K562 (cell line): ENCODE results near the gene LTN1. TPM values are rescaled to one million over a fixed set of nuclear protein-coding genes. Genes with fewer than 3 reads are reported as not detected.

Source experiments
- ATAC-seq: fragments of 200-7000 bp; cut with Tn5 transposase; 3 replicates; pipeline ENCODE4 v1.9.1; 2020; ENCODE audit warnings: moderate library complexity
- BruUV-seq: library from RNA; stranded (reverse); fragments of 400-500 nt; replicated peaks from 2 replicates; lab custom pipeline; 2021; lab: Mats Ljungman, UMichigan
- CTCF ChIA-PET: fragments of 300-600 bp; formaldehyde crosslinking; extraction: SDS; loops from one replicate; lab custom pipeline; 2021; ENCODE audit warnings: low intra/inter-chr PET ratio; lab: Yijun Ruan, JAX
- POLR2A ChIA-PET: fragments of 300-600, 350-650 bp; sonication (Branson Sonifier 250); formaldehyde crosslinking; extraction: SDS; loops from one replicate; lab custom pipeline; 2021; ENCODE audit warnings: antibody characterized with exemption, inconsistent platforms; lab: Yijun Ruan, JAX
- DNase-seq, 4 experiments: peaks; one replicate each; pipeline versions ENCODE4 v3.0.0 to v3.0.0-alpha.2; 2011 to 2018; ENCODE audit warnings: low spot score in 3 of 4, mixed read lengths in 3 of 4; ENCODE audit errors: extremely low read depth in 1 of 4
- FAIRE-seq: peaks from 2 replicates; lab custom pipeline; 2011; peaks lifted over from hg19 to GRCh38; lab: Jason Lieb, UNC
- H2AFZ ChIP-seq: 2 replicates; pipeline ENCODE4 v1.6.0; 2011; ENCODE audit warnings: low read depth, low read length, control low read depth, inconsistent platforms
- H3K27ac ChIP-seq: fragments of 200-600 bp; 3 replicates; pipeline ENCODE4 v1.8.0; 2011; ENCODE audit warnings: low read depth, mild to moderate bottlenecking, control low read depth, inconsistent platforms, low read length, moderate library complexity, mixed read lengths; ENCODE audit errors: extremely low read depth
- H3K27me3 ChIP-seq, 2 experiments: fragments of 300-600 bp in 1 of 2; 2 replicates in 1 of 2; 3 replicates in 1 of 2; pipeline versions ENCODE4 v1.6.0 to v1.8.0; 2011; ENCODE audit warnings: inconsistent platforms in 2 of 2, low read length in 2 of 2, mild to moderate bottlenecking in 1 of 2, mixed read lengths in 1 of 2, moderate library complexity in 1 of 2; ENCODE audit not compliant: control insufficient read depth in 2 of 2, insufficient read depth in 2 of 2
- H3K36me3 ChIP-seq: fragments of 300-600 bp; 3 replicates; pipeline ENCODE4 v1.8.0; 2011; ENCODE audit warnings: mild to moderate bottlenecking, low read length, inconsistent platforms; ENCODE audit not compliant: control insufficient read depth, insufficient read depth
- H3K4me1 ChIP-seq, 2 experiments: fragments of 200-600 bp in 1 of 2; replicated peaks in 1 of 2; 2 replicates in 1 of 2; 3 replicates in 1 of 2; pipeline versions ENCODE4 v1.5.1 to v1.8.0; 2011; ENCODE audit warnings: inconsistent platforms in 2 of 2, low read length in 2 of 2, mild to moderate bottlenecking in 1 of 2, mixed read lengths in 1 of 2, moderate library complexity in 1 of 2; ENCODE audit not compliant: control insufficient read depth in 2 of 2, insufficient read depth in 2 of 2
- H3K4me2 ChIP-seq: 2 replicates; pipeline ENCODE4 v1.6.1; 2011; ENCODE audit warnings: low read length, control low read depth, inconsistent platforms, mixed read lengths; ENCODE audit not compliant: insufficient read depth
- H3K4me3 ChIP-seq: fragments of 200-600 bp; sonication (generic), shearing (Covaris generic); 2 replicates; pipeline ENCODE4 v1.5.1; 2016; ENCODE audit warnings: control low read depth, inconsistent platforms
- H3K79me2 ChIP-seq: fragments of 200-600 bp; 3 replicates; pipeline ENCODE4 v1.8.0; 2011; ENCODE audit warnings: low read length, inconsistent platforms; ENCODE audit not compliant: control insufficient read depth, insufficient read depth
- H3K9ac ChIP-seq, 2 experiments: 2 replicates each; pipeline versions ENCODE4 v1.6.0 to v1.6.1; 2011; ENCODE audit warnings: low read depth in 2 of 2, low read length in 2 of 2, control low read depth in 1 of 2, inconsistent platforms in 1 of 2, mild to moderate bottlenecking in 1 of 2, mixed read lengths in 1 of 2; ENCODE audit not compliant: insufficient read depth in 1 of 2
- H3K9me1 ChIP-seq: one replicate; pipeline ENCODE4 v1.6.0; 2011; ENCODE audit warnings: inconsistent platforms, mild to moderate bottlenecking, low read length, moderate library complexity; ENCODE audit not compliant: control insufficient read depth, insufficient read depth
- H3K9me3 ChIP-seq: replicated peaks from 2 replicates; pipeline ENCODE4 v1.5.1; 2011; ENCODE audit warnings: low read depth, low read length, inconsistent platforms; ENCODE audit not compliant: control insufficient read depth, insufficient read depth
- H4K20me1 ChIP-seq: replicated peaks from 2 replicates; pipeline ENCODE4 v1.6.1; 2011; ENCODE audit warnings: low read length, inconsistent platforms, mixed read lengths; ENCODE audit not compliant: control insufficient read depth, insufficient read depth
- CBX3 ChIP-seq, 2 experiments: IDR thresholded peaks; 1 replicate in 1 of 2; 2 replicates in 1 of 2; pipeline ENCODE4 v1.6.1; 2012; ENCODE audit warnings: inconsistent platforms in 2 of 2, low read length in 2 of 2, borderline replicate concordance in 1 of 2, control low read depth in 1 of 2
- SMARCA5 ChIP-seq: fragments of 450-650 bp; IDR thresholded peaks from 2 replicates; pipeline ENCODE4 v1.6.1; 2016
- WGBS: fragments of 100-300 bp; shearing (Covaris generic); methylation state at CpG from one replicate; pipeline ENCODE4 v1.1.6; 2016; ENCODE audit warnings: low coverage, mixed read lengths; ENCODE audit not compliant: insufficient coverage; ENCODE audit errors: missing lambda C conversion rate; 5-methylcytosine and 5-hydroxymethylcytosine counted together
- in situ Hi-C: fragments of 300-500 bp; cut with MboI; formaldehyde crosslinking; loops from 4 replicates; pipeline ENCODE4 v1.15.0; 2018; ENCODE audit warnings: inconsistent platforms, mixed read lengths
- intact Hi-C: fragments of 100-400 bp; cut with micrococcal nuclease; formaldehyde crosslinking; loops from 2 replicates; pipeline ENCODE4 v1.14.2; 2022
- polyA plus RNA-seq, 8 experiments: library from polyadenylated mRNA; depleted of rRNA in 4 of 8; stranded (reverse) in 5 of 8; unstranded in 3 of 8; fragments of >200 nt; fragmentation: Nextera tagmentation in 2 of 8; fragmentation: Illumina TruSeq in 1 of 8; extraction: Ambion mirVana in 2 of 8; extraction: Trizol in 1 of 8; gene quantifications; 2 replicates each; pipeline versions ENCODE4 v1.2.1 to v1.2.3, GENCODE V29; 2011 to 2014; ENCODE audit warnings: inconsistent platforms in 1 of 8, missing spikeins in 1 of 8
- total RNA-seq, 7 experiments: library from RNA; depleted of rRNA in 6 of 7; stranded (reverse); fragments of >200 nt in 6 of 7; fragmentation: Illumina TruSeq in 2 of 7; extraction: Trizol in 2 of 7; gene quantifications; 2 replicates each; pipeline versions ENCODE4 v1.2.1 to v1.2.3, GENCODE V29; 2011 to 2021; ENCODE audit warnings: low replicate concordance in 1 of 7
- TF ChIP-seq, protein P1 (sequence below), 2 experiments: IDR thresholded peaks; 2 replicates each; pipeline ENCODE4 v1.6.1; 2012; ENCODE audit warnings: improper control_type of control experiment in 2 of 2, low read depth in 2 of 2, low read length in 2 of 2, borderline replicate concordance in 1 of 2
- TF ChIP-seq, protein P2 (sequence below): fragments of 450-650 bp; formaldehyde crosslinking; IDR thresholded peaks from 2 replicates; pipeline ENCODE4 v1.4.0; 2020; ENCODE audit warnings: mild to moderate bottlenecking, mixed read lengths
- TF ChIP-seq, protein P3 (sequence below): fragments of 450-650 bp; IDR thresholded peaks from 2 replicates; pipeline ENCODE4 v1.7.0; 2016; ENCODE audit warnings: borderline replicate concordance
- TF ChIP-seq, protein P4 (sequence below): fragments of 200-800 bp; sonication (Bioruptor generic); IDR thresholded peaks from 2 replicates; pipeline ENCODE4 v1.6.1; 2016; ENCODE audit warnings: missing genetic modification characterization, missing compliant biosample characterization

The LTN1 gene
- total and polyA plus RNA-seq, 9 of the 15 experiments (the other 6 are each of a cell fraction or from before 2014, with no cell fraction given), result 15.7 to 49.6 (median 28.7) TPM

DNA sequence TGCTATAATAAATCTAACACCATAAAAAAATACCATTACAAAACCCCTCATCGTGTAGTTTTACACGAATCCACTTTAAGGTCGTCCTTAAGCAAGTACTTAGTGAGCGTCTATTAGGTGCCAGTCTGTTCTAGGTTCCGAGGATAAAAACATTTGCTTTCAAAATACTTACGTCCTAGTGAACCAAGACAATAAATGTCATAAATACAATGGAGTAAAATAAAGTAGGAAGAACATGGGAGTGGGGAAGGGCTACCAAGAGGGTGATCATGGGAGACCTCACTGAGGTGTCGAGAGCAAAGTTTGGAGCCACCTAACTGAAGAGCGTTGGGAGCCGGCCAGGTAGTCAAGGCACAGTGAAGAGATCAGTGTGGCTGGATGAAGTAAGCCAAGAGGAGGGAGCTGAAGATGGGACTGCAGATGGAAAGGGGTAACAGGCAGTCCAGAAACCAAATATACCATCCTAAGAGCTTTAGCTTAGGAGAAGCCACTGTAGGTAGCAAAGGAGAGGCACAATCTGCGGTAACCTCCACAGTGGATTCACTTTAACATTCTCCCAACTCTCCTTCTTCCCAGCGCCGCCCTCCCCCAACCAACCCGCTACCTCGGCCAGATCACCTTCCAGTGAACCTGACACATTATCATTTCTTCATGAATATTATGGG is 684 bp downstream of the LTN1 start:
- DNase-seq (peak; percentile 18 to 65 (median 36)), FAIRE-seq (peak; percentile 63), ATAC-seq (peak; percentile 66)
- Histone ChIP-seq H3K79me2 (peaks cover 54% of the 10 kb centered on the region), H3K36me3 (peaks cover 17% of the 10 kb centered on the region; the same call in 2 of the 3 replicates), H3K27ac (peak overlapping the region; percentile 93), H4K20me1 (peaks cover 7% of the 10 kb centered on the region), H3K9me1 (no peaks in the 10 kb centered on the region), H3K4me1 (peaks cover 4 to 8% of the 10 kb centered on the region in 2 experiments; a peak in 4 of 5 replicates), H3K27me3 (no peaks in the 10 kb centered on the region; a peak in 1 of 5 replicates), H3K4me3 (peak overlapping the region; percentile 91), H3K9me3 (no peaks in the 10 kb centered on the region), H2AFZ (peak overlapping the region; percentile 93), H3K4me2 (peak overlapping the region; percentile 100), H3K9ac (peak overlapping the region; percentile 94 to 96)
- ChIA-PET POLR2A (interaction anchor here (1.0 to 3.4 kb wide), 13 partner anchors 7 to 61 kb away, joined by 3 to 43 read pairs (median 6); partner anchors contain the start of genes RWDD2B and USP16), CTCF (no interaction called here)
- in situ Hi-C loops, result no loop called here
- under 1% methylated on average over 14 of the region's 14 CpGs for WGBS
- intact Hi-C loops, result loop anchor here (1.0 to 2.0 kb wide), 2 partner anchors 32 to 81 kb away; partner anchors contain the start of genes CCT8 and USP16
- TSS peak; percentile 55 for BruUV-seq
- TF ChIP-seq CBX3 (IDR thresholded peaks at IDR 0.05; ENCODE audit: borderline replicate concordance in 1 of 2, low read length in 2 of 2) (no peak), SMARCA5 (0 out of 2 replicates have a peak, but pooled peaks have one; percentile 32)
- TF ChIP-seq, protein P1, sequence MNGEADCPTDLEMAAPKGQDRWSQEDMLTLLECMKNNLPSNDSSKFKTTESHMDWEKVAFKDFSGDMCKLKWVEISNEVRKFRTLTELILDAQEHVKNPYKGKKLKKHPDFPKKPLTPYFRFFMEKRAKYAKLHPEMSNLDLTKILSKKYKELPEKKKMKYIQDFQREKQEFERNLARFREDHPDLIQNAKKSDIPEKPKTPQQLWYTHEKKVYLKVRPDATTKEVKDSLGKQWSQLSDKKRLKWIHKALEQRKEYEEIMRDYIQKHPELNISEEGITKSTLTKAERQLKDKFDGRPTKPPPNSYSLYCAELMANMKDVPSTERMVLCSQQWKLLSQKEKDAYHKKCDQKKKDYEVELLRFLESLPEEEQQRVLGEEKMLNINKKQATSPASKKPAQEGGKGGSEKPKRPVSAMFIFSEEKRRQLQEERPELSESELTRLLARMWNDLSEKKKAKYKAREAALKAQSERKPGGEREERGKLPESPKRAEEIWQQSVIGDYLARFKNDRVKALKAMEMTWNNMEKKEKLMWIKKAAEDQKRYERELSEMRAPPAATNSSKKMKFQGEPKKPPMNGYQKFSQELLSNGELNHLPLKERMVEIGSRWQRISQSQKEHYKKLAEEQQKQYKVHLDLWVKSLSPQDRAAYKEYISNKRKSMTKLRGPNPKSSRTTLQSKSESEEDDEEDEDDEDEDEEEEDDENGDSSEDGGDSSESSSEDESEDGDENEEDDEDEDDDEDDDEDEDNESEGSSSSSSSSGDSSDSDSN (IDR thresholded peaks at IDR 0.05; ENCODE audit: borderline replicate concordance in 1 of 2, low read depth in 2 of 2, low read length in 2 of 2), result 0 out of 4 replicates have a peak, but pooled peaks of 1 of the 2 experiments have one; percentile 35
- TF ChIP-seq, protein P2, sequence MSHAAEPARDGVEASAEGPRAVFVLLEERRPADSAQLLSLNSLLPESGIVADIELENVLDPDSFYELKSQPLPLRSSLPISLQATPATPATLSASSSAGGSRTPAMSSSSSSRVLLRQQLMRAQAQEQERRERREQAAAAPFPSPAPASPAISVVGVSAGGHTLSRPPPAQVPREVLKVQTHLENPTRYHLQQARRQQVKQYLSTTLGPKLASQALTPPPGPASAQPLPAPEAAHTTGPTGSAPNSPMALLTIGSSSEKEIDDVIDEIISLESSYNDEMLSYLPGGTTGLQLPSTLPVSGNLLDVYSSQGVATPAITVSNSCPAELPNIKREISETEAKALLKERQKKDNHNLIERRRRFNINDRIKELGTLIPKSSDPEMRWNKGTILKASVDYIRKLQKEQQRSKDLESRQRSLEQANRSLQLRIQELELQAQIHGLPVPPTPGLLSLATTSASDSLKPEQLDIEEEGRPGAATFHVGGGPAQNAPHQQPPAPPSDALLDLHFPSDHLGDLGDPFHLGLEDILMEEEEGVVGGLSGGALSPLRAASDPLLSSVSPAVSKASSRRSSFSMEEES, result no peak
- TF ChIP-seq, protein P3, sequence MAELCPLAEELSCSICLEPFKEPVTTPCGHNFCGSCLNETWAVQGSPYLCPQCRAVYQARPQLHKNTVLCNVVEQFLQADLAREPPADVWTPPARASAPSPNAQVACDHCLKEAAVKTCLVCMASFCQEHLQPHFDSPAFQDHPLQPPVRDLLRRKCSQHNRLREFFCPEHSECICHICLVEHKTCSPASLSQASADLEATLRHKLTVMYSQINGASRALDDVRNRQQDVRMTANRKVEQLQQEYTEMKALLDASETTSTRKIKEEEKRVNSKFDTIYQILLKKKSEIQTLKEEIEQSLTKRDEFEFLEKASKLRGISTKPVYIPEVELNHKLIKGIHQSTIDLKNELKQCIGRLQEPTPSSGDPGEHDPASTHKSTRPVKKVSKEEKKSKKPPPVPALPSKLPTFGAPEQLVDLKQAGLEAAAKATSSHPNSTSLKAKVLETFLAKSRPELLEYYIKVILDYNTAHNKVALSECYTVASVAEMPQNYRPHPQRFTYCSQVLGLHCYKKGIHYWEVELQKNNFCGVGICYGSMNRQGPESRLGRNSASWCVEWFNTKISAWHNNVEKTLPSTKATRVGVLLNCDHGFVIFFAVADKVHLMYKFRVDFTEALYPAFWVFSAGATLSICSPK, result no peak
- TF ChIP-seq, protein P4, sequence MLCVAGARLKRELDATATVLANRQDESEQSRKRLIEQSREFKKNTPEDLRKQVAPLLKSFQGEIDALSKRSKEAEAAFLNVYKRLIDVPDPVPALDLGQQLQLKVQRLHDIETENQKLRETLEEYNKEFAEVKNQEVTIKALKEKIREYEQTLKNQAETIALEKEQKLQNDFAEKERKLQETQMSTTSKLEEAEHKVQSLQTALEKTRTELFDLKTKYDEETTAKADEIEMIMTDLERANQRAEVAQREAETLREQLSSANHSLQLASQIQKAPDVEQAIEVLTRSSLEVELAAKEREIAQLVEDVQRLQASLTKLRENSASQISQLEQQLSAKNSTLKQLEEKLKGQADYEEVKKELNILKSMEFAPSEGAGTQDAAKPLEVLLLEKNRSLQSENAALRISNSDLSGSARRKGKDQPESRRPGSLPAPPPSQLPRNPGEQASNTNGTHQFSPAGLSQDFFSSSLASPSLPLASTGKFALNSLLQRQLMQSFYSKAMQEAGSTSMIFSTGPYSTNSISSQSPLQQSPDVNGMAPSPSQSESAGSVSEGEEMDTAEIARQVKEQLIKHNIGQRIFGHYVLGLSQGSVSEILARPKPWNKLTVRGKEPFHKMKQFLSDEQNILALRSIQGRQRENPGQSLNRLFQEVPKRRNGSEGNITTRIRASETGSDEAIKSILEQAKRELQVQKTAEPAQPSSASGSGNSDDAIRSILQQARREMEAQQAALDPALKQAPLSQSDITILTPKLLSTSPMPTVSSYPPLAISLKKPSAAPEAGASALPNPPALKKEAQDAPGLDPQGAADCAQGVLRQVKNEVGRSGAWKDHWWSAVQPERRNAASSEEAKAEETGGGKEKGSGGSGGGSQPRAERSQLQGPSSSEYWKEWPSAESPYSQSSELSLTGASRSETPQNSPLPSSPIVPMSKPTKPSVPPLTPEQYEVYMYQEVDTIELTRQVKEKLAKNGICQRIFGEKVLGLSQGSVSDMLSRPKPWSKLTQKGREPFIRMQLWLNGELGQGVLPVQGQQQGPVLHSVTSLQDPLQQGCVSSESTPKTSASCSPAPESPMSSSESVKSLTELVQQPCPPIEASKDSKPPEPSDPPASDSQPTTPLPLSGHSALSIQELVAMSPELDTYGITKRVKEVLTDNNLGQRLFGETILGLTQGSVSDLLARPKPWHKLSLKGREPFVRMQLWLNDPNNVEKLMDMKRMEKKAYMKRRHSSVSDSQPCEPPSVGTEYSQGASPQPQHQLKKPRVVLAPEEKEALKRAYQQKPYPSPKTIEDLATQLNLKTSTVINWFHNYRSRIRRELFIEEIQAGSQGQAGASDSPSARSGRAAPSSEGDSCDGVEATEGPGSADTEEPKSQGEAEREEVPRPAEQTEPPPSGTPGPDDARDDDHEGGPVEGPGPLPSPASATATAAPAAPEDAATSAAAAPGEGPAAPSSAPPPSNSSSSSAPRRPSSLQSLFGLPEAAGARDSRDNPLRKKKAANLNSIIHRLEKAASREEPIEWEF (CRISPR knock-in tag), result peak; percentile 8; the same call in 1 of the 2 replicates
